G401.6 (cell line): Measurements from ENCODE around the gene HERPUD1.

Experiments
- FAIRE-seq: peaks from 2 replicates; lab custom pipeline; 2012; peaks lifted over from hg19 to GRCh38; lab: Jason Lieb, UNC

The HERPUD1 gene

DNA sequence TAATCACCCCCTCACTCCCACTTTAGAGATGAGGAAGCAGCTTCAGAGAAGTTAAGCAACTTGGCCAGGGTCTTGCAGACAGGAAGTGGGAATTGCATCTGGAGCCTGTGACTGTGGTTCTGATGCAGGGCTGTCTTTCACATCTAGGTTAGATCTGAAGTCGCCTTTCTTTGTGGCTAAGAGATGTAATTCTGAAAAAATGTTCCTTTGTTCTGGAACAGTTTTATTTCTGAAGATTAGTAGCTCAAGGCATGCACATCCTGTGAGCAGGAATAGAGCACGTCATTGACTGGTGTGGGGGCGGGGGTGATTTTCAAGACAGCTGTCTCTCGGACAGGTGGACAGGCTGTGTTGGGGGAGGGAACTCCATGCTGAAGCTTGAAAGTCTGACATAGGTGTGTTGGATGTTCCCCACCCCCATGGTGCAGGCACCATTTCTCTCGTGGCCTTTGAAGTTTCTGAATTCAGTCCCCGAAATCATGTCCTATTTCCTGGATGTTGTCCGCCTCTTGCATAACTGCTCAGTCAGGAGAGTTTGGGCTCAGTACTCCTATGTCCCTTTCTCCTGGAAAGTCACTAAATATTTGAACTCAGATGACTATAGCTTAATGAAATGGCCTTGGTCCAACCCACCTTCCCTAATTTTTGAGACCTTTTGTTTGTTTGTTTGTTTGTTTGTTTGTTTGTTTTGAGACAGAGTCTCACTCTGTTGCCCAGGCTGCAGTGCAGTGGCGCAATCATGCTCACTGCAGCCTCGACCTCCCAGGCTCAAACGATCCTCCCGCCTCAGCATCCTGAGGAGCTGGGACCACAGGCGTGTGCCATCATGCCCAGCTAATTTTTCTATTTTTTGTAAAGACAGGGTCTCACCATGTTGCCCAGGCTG lies 21.0 kb upstream of the HERPUD1 start:
- no peak for FAIRE-seq

DNA sequence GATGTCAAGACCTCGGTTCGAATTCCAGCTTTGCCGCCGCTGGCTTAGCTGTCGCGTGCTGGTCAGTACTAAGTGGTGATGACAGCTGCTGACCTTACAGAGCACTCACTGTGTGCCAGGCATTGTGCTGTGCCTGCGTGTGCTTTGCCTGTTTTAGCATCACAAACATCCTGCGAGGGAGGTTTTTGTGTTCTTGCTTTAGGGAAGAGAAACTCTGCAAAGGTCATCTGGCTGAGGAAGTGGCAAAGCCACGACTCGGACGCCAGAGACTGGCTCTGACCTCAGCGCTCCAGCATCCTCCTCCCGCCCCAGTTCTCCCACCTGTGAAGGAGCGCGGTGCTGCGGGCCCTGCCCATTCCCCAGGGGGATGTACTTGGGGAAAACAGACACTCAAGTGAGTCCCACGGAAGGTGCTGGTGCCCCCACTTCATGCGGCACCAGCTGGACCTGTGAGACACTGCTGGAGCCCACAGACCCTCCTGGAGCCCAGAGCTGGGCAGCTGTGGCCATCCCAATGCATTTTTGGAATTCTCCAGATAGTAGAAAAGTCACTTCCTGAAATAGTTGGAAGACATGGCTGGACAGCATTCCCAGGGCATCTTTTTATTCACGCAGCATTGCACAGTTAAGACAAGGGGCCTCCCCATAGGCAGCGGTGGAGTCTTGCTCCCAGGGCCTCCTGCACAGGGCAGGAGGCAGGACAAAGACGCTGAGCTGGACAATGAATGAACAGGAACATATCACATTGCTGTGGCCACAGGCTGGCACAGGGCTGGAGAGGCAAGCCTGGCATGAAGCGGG lies 20.0 kb upstream of the HERPUD1 start:
- no peak for FAIRE-seq

DNA sequence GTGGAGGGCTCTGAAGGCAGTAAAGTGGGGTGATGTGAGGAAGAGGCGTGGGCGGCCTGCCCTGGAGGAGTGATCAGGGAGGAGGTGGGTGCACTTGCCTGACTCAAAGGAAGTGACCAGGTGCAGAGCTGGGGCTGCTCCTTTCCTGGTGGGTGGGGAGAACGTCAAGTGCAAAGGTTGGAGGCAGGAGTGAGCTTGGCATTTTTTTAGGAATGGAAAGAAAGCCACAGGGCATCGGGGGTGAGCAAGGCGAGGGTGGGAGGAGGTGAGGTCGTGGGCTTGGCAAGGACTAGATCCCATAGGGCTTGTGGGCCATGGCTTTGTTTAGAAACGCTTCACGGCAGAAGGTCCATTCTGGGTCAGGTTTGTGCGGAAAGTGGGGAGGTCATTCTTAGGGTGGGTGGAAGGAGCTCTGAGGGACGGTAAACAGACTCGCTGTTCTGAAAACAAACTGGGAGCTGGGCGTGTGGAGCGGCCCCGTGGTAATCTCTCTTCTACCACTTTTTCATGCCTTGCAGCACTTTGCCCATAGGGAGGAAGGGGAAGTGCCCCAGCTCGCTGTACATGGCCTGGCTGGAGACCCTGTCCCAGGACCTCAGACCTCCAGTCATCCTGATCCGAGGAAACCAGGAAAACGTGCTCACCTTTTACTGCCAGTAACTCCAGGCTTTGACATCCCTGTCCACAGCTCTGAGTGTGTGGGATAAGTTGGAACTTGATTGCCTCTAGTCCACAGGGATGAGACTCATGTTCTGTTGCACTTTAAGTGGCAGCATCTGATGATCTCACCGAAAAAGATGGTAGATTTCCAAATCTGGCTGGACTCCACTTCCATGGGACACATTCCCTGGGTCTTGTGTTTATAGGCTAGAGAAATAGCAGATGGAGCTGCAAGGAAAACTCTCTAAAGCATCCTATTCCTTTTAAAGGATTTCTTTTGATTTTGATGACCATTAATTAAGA lies 18.9 kb upstream of the HERPUD1 start:
- FAIRE-seq = no peak

DNA sequence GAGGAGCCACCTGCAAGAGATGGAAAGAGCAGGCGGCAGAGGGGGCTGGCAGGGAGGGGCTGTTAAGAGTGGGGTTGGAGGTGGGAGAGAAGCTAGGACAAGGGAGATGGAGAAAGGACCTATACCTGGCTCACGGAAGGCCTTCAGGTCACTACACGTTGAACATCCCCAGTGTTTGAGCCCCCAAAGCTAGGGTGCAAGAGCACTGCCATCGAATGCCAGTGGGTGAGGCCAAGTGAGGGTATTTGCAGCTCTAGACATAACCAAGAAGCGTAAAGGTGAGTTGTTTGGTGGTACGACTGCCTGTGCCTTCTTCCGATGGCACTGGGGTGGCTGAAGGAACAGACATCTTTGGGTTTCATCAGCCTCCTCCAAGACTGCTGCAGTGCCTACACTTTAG lies 17.0 kb upstream of the HERPUD1 start:
- FAIRE-seq = no peak

DNA sequence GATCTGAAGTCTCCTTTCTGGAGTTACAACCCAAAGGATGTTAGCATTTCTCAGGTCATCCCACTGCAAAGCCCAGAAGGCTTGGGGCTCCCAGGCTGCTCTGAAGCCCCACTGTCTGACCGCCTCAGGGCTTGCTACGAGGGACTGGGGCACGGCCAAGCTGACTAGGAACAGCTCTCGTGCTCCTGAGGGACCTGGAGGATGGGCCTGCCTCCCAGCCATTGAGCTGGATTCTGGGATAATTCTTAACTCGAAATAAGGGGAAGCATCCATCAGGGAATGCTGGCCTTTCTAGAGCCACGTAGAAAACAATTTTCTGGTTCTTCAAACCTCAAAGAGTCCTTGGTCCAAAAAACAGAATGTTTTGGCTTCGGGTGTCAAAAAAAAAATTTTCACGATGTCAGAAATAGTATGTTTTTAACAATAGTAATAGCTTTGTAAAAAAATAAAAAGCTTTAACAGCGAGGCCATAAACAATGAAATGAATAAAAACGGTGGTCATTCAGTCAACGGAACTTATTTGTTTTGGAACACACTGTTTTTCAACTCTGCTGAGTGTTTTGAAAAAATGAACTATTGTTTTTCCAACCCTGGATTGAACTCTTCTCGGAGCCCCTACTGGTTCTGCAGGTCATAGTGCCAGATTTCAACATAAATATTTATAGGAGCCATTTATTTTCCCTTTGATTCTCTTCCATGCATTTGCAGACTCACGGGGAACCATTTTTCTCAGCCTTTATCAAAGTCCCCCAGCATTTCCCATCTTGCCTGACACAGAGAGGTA lies 16.4 kb upstream of the HERPUD1 start:
- FAIRE-seq = no peak

DNA sequence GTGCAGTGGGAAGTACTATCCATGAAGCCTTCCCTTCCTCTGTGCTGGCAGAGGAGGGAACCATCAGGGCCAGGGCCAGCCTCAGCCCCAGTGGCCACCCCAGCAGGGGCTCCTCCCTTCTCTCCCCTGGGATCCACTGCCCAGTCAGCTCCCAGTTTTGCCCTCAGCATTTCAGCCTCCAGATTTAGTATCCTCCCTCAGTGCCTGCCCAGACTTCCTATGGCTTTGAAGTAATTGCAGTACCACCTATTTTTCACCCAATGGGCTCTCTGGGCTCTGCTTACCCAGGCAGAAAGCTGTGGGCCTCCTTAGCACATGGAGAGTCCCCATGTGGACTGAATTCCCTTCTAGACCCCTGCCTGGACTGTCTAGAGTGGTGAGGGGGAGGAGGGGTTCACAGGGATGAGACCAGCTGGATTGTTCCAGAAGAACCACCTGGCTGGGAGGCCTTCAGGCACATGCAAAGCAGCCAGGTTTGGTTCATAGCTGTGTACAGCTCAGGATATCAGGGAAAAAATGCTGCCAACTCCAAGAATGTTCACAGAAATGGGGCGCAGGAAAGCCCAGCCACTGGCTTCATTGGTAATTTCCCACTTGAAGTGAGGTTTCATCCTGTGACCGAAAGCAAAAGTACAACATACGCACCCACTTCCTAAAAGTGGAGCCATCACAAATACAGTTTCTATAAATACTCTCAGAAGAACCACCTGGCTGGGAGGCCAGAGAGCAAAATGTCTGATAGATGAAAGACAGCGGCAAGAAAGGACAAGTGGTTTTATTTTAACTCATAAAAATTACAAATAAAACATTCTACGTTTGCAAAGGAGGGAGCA lies 15.2 kb upstream of the HERPUD1 start:
- FAIRE-seq = no peak

DNA sequence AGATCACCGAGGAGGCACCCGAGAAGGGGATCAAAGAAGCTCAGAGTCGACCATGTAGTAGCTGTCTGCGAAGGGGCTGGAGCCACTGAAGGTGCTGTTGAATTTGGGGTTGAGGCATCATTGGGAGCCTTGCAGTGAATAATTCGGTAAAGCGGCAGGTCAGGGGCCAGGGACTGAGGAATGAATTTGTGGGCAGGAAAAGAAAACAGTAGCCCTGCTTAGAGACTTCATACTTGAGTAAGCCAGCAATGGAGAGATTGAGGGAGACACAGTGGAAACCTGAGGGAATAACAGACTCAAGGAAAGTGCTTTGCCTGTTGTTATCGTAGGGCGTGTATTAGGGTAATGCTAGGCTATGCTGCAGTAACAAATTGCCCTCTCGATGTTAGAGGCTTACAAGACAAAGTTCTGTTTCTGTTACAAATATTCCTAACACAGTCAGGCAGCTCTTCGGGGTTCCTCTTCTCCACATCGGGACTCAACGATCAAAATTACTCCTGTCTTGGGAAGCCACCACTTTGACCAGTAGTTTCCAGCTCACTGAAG lies 13.4 kb upstream of the HERPUD1 start:
- FAIRE-seq = no peak

DNA sequence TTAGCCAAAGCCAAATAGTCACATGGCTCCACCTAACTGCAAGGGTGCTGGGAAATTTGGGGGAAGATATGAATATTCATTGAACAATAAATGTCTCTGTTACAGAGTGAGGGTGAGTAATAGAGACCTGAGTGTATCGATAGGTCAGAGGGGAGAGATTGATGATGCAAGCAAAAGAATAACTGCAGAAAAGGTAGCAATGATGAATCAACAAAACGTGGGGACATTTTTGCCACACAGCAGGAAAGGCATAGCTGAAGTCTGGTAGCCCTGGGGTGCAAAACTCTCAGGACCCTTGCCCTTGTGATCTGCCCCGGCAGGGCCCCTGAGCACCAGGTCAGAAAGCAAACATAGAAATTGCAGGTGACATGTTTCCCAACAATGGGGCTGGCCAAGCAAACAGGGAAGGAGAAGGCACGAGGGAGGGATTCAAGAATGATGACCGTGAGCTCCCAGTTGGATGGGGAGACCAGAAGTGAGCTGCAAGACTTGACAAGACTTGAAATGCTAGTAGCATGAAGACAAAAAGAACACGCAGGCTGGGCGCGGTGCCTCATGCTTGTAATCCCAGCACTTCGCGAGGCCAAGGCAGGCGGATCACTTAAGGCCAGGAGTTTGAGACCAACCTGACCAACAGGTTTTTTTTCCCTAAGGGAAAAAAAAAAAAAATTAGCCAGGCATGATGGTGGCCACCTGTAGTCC lies 12.7 kb upstream of the HERPUD1 start:
- FAIRE-seq = no peak

DNA sequence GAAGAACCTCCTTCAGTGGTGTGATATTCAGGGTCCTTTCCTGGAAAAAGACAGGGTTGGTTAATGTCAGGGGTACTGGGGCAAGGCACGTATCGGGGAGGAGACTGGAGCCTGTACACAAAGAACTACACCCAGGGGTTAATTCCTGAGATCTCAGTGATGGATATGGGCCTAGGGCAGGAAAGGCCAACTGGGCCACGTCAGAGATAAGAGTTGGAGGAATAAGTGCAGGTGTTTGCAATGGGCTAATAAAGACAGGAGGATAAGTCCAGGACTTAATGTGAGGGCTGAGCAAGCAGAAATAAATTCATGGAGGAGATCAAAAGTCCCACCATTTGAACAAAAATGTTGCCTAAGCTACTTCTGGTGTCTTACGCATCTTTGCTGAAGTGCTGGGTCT lies 10.4 kb upstream of the HERPUD1 start:
- FAIRE-seq = no peak

DNA sequence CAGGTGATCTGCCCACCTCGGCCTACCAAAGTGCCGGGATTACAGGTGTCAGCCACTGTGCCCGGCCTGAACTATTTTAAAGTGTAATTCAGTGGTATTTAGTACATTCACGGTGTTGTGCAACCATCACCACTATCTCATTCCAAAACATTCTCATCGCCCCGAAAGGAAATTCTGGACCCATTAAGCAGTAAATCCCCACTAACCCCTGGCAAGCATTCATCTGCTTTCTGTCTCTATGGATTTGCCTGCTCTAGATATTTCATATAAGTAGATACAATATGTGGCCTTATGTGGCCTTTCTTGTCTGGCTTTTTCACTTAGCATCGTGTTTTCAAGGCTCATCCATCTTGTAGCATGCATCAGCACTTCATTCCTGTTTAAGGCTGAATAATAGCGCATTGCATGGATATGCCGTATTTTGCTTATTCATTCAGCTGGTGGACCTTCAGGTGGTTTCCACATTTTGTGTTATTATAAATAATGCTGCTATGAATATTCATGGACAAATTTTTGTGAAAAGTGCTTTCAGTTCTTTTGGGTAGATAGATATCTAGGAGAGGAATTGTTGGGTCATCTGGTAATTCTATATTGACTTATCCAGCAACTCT lies 8.4 kb upstream of the HERPUD1 start:
- no peak for FAIRE-seq

DNA sequence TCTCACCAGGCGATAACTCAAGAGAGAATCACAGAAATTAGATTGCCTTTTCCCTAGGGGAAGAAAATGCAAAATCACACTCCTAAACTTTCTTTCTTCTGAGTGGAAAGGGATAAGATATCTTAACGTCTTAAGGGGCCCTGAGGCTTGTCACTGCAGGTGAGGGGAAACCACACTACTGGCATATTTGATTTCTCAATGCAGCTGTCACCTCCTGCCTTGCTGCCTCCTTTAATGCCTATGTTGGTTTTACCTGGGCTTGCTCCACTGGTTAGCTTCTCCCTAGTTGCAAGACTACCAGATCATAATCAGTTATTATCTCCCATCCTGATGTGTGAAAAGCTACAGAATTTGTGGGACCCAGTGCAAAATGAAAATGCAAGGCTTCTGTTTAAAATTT lies 4.5 kb upstream of the HERPUD1 start:
- FAIRE-seq = no peak

DNA sequence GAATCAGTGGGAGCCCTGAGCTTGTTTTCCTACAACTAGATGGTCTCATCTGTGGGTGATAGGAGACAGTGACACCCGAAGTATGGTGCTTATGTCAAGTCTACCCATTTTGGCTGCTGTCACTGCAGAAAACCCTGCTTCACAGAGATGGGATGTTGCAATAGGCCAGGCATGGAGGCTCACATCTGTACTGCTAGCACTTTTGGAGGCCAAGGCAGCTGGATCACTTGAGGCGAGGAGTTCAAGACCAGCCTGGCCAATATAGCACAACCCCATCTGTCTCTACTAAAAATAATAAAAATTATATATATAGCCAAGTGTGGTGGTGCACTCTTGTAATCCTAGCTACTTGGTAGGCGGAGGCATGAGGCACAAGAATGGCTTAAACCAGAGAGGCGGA lies 2.3 kb upstream of the HERPUD1 start:
- FAIRE-seq = no peak

DNA sequence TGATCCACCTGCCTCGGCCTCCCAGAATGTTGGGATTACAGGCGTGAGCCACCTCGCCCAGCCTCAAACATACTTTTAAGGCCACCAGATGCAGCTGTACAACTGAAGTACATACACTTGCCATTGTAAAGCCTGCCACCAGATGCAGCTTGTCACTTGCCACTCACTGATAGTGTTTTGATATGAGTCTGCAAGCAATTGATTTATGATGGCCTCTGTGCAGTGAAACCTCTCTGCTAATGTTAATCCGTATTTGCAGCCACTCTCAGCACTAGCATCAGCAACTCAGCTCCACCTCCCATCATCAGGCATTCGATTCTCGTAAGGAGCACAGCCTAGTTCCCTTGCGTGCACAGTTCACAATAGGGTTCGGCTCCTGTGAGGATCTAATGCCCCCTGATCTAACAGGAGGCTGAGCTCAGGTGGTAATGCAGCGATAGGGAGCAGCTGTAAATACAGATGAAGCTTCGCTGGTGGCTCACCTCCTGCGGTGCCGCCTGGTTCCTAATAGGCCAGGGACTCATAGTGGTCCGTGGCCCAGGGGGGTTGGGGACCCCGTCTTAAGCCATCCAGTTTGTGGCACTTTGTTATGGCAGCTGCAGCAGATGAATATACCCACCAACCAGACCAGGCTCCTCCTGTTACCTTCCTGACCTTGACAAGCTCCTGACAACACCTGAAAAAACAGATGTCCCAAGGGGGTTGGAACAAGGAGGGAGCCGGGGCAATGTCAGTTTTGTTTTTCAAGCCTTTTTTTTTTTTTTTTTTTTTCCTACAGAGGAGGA lies 1.3 kb upstream of the HERPUD1 start:
- FAIRE-seq = no peak

DNA sequence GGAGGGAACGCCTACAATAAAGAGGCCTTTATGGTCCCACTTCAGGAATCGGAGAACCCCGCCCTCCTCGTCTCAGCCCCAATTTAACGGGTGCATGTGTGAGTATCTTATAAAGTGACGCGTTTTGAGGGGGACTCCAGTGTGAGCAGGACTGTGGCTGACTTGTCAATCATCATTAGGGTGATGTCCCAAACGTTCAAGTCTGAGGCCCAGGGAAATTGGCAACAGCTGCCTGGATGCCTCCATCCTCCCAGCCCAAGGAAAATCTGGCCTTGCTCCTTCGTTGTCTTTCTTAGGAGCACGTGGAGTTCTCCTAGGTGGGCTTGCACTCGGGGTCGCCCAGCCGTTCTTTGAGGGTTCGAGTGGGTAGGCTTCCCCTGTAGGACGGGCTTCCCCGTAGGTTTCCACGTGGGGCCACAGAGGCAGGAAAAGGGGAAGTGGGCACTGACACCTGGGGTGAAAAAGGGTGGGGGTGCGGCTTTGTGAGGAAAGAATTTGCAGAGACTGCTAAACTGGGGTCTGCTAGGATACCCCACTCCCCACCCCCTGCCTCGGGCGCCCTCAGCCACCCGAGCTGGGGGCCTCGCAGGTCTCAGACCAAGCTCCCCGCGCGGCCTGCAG lies 561 bp upstream of the HERPUD1 start:
- FAIRE-seq = no peak

DNA sequence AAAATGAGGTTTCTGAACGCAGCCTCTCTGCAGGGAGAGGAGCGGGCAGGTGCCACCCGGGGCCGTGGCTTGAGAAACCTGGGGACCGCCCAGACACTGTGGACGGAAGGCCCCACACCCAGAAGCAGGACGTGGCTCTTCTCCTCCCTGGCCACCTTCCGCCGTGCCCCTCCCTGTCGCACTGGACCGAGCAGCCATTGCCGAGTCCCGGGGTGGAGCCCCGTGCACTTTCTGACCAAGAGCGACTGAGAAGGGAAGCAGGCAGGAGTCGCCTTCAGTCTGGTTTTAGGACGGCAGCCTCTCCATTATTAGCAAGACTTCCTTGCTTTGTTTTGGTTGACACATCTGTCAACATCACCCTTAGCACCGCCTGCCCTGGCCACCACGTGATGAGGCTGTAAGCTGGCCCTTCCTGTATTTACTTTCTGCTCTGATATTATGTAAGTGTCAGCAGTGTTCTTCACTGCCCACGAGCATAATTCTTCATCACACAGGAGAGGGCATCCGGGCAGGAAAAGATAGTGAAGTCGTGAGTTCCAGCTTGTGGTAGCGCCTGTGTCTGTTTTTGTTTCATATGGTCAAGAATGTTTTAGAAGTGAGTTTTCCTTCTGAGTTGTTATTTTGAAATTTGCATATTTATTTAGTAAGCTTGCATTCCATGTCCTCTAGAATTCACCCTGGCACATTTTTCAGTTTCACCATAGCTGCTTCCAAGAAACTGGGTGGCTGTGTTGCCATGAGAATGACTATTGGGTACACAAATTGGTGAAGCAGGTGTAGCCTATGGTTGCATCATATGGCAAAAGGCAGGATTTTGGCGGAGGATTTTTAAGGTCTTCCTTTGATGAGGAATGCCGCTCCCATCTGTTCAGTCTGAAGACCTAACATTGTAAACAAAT lies 1.0 kb downstream of the HERPUD1 start:
- no peak for FAIRE-seq

DNA sequence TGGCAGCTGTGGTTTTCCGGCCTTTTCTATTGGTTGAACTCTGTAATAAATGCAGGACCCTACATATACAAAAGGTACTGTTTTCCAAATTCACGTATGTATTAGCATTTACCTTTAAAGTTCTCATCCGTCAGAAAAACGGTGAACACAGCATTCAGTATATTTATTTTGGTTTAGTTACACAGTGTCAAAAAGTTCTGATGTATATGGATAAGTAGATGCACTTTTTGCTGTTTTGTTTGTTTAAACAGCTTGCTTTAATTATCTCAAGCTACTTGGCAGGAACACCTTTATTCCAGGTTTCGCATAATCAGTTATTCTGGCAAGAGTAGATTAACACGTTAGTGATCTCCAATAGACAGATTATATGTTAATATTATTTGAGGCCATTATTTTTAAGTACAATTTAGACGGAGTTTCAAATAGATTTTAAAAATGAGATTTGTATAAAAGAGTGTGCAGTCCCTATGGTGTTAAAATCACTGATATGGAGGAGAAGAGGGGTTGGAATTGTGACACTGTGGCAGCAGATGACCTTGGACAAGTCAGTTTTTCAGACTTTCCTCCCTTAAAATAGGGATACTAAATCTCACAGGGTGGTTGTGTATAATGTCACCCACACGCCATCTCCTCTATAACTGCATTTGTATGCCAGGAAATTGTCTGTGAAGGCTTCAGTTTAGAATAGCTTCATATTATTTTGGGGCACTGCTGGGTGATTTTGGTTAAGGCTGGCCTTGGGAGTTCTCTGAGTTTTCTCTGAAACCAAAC lies 2.1 kb downstream of the HERPUD1 start:
- no peak for FAIRE-seq
